Kidney capillary endothelial cell (primary cell): Measurements from ENCODE around the gene ARHGAP26.

Experiments
- DNase-seq: peaks from one replicate; pipeline ENCODE4 v3.0.0-alpha.2; 2018; ENCODE audit warnings: low spot score

ARHGAP26 gene

GRCh38 chr5:142785206-142785605 lies 15.0 kb downstream of the ARHGAP26 start:
- no peak for DNase-seq

- no peak for DNase-seq
Observed at GRCh38 chr5:142789206-142789605, 19.0 kb downstream of the ARHGAP26 start.

- no peak for DNase-seq
Observed at GRCh38 chr5:142792012-142792864, 22.1 kb downstream of the ARHGAP26 start.

- no peak for DNase-seq
Observed at GRCh38 chr5:142792865-142793232, 22.7 kb downstream of the ARHGAP26 start.

- DNase-seq = no peak
Observed at GRCh38 chr5:142794537-142794936, 24.4 kb downstream of the ARHGAP26 start.

GRCh38 chr5:142795251-142795650 lies 25.1 kb downstream of the ARHGAP26 start:
- no peak for DNase-seq

GRCh38 chr5:142796492-142797109 lies 26.4 kb downstream of the ARHGAP26 start:
- DNase-seq = no peak

GRCh38 chr5:142797420-142797819 lies 27.2 kb downstream of the ARHGAP26 start:
- no peak for DNase-seq

GRCh38 chr5:142798099-142798770 lies 28.1 kb downstream of the ARHGAP26 start:
- no peak for DNase-seq

- no peak for DNase-seq
Observed at GRCh38 chr5:142800776-142801494, 30.8 kb downstream of the ARHGAP26 start.

GRCh38 chr5:142801495-142801871 lies 31.3 kb downstream of the ARHGAP26 start:
- DNase-seq = no peak

GRCh38 chr5:142803428-142804125 lies 33.4 kb downstream of the ARHGAP26 start:
- peak; percentile 92 for DNase-seq

- DNase-seq = no peak
Observed at GRCh38 chr5:142805339-142805738, 35.2 kb downstream of the ARHGAP26 start.

- no peak for DNase-seq
Observed at GRCh38 chr5:142806841-142807267, 36.7 kb downstream of the ARHGAP26 start.

- no peak for DNase-seq
Observed at GRCh38 chr5:142807372-142807911, 37.3 kb downstream of the ARHGAP26 start.

- no peak for DNase-seq
Observed at GRCh38 chr5:142808878-142809598, 38.9 kb downstream of the ARHGAP26 start.

- DNase-seq = no peak
Observed at GRCh38 chr5:142810081-142810480, 39.9 kb downstream of the ARHGAP26 start.

GRCh38 chr5:142810743-142811290 lies 40.6 kb downstream of the ARHGAP26 start:
- no peak for DNase-seq

GRCh38 chr5:142811866-142812557 lies 41.8 kb downstream of the ARHGAP26 start:
- peak; percentile 54 for DNase-seq

- DNase-seq = no peak
Observed at GRCh38 chr5:142813220-142813619, 43.0 kb downstream of the ARHGAP26 start.
